PFSK-1 (cell line): ENCODE data around the gene MSI2.

Experiments used
- FOXP2 ChIP-seq: optimal IDR thresholded peaks from 2 replicates; pipeline ENCODE3; 2011; ENCODE audit warnings: borderline replicate concordance, control low read depth, inconsistent platforms; ENCODE audit not compliant: insufficient read depth; ENCODE audit errors: extremely low read length, extremely low read depth
- POLR2AphosphoS5 ChIP-seq: IDR thresholded peaks from 2 replicates; pipeline ENCODE4 v1.6.1; 2012; ENCODE audit warnings: low read depth, mild to moderate bottlenecking, control low read depth, low read length, moderate library complexity
- REST ChIP-seq, 2 experiments: IDR thresholded peaks; 2 replicates each; pipeline versions ENCODE4 v1.6.1 to v1.8.0; 2011 to 2012; ENCODE audit warnings: low read depth in 2 of 2, low read length in 2 of 2, control low read depth in 1 of 2, inconsistent platforms in 1 of 2, mild to moderate bottlenecking in 1 of 2, moderate library complexity in 1 of 2; ENCODE audit not compliant: insufficient read depth in 1 of 2
- SIN3A ChIP-seq: IDR thresholded peaks from 2 replicates; pipeline ENCODE4 v1.6.1; 2012; ENCODE audit warnings: mild to moderate bottlenecking, low read length, moderate library complexity, borderline replicate concordance; ENCODE audit not compliant: insufficient read depth
- TAF1 ChIP-seq: IDR thresholded peaks from 2 replicates; pipeline ENCODE4 v1.6.1; 2012; ENCODE audit warnings: low read length, control low read depth, borderline replicate concordance; ENCODE audit not compliant: insufficient read depth

Gene MSI2

GRCh38 chr17:57375040-57375769, 118.9 kb downstream of the MSI2 start:
- TF ChIP-seq POLR2AphosphoS5 (no peak), REST (IDR thresholded peaks at IDR 0.05; ENCODE audit: insufficient read depth in 1 of 2, low read depth in 2 of 2, low read length in 2 of 2) (no peak), TAF1 (no peak), FOXP2 (no peak), SIN3A (no peak)

- TF ChIP-seq POLR2AphosphoS5 = no peak
- TF ChIP-seq SIN3A = no peak
- TF ChIP-seq REST (IDR thresholded peaks at IDR 0.05; ENCODE audit: insufficient read depth in 1 of 2, low read depth in 2 of 2, low read length in 2 of 2) = no peak
- TF ChIP-seq FOXP2 = no peak
- TF ChIP-seq TAF1 = no peak
These were observed 119.5 kb downstream of the MSI2 start for GRCh38 chr17:57375770-57376225.

- no peak for TF ChIP-seq REST (IDR thresholded peaks at IDR 0.05; ENCODE audit: insufficient read depth in 1 of 2, low read depth in 2 of 2, low read length in 2 of 2)
- TF ChIP-seq TAF1 = no peak
- TF ChIP-seq FOXP2 = no peak
- no peak for TF ChIP-seq SIN3A
- TF ChIP-seq POLR2AphosphoS5 = no peak
These were observed 120.8 kb downstream of the MSI2 start for GRCh38 chr17:57377094-57377493.

- TF ChIP-seq SIN3A (no peak), REST (IDR thresholded peaks at IDR 0.05; ENCODE audit: insufficient read depth in 1 of 2, low read depth in 2 of 2, low read length in 2 of 2) (peak in 1 of 2 experiments; percentile 43; a peak in 1 of 4 replicates)
These were observed 123.0 kb downstream of the MSI2 start for GRCh38 chr17:57379237-57379894.
